Measurements from ENCODE around the gene EDAR.

DNA sequence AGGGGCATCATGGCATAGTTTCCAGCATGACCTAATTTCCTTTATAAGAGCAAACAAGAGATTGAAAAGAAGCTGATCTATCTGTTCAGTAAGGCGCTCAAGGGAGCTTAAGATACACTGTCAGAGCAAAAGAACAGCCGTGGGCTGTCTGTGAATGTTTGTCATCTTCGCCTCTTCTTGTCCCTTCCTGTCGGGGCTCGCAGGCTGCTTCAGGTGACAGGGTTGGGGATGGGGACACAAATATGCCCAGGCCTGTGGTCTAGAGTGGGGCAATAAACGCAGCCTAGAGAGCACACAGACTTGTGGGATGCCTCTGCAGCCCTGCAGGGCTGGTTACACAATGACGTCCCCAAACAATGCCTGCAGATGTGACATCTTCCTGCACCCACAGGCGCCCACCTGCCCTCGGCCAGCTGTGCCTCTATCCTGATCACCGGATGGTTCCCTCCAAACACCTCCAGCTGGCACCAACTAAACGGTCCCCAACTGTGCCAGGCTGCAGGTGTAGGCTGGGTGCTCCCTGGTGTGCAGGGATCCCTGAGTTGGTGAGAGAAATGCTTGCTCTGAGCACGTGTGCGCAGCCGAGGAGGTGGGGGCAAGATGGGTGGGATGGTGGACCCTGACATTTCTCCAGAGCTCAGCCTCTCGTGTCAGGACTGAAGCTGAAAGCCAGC, 72.8 kb downstream of the EDAR start:
- TF ChIP-seq CTCF (IDR thresholded peaks at IDR 0.05), result no peak
- TF ChIP-seq POLR2A (IDR thresholded peaks at IDR 0.05), result no peak

Data from Peyer's patch (tissue), 4 donors.